GM23248 (cell line): Measurements from ENCODE around the gene VPS13D.

Experiments used
- EZH2 ChIP-seq: fragments of 200-600 bp; sonication (generic); IDR thresholded peaks from 2 replicates; pipeline ENCODE4 v1.6.1; 2018; ENCODE audit warnings: antibody characterized with exemption, mild to moderate bottlenecking; ENCODE audit not compliant: insufficient read depth, poor library complexity, severe bottlenecking
- EZH2phosphoT487 ChIP-seq: fragments of 200-600 bp; sonication (generic); IDR thresholded peaks from 2 replicates; pipeline ENCODE4 v1.6.1; 2018; ENCODE audit warnings: antibody characterized with exemption, moderate library complexity, mild to moderate bottlenecking, low read depth; ENCODE audit not compliant: insufficient read depth

- TF ChIP-seq EZH2 (no peak), EZH2phosphoT487 (no peak)
Measured at GRCh38 chr1:12438349-12438924, 208.6 kb downstream of the VPS13D start.
